ENCODE results near the gene PGAM5. TPM values are rescaled to one million over a fixed set of nuclear protein-coding genes. Genes with fewer than 3 reads are reported as not detected.
"Not testable (repeated sequence)": the region's sequence is repeated elsewhere in the genome, so short reads cannot be mapped to it uniquely, and the experiment has no call there.

The PGAM5 gene
- total RNA-seq, 1 experiment from 2014 or later: 161 TPM

GRCh38 chr12:132674561-132674960 lies 36.1 kb upstream of the PGAM5 start:
- no peak for DNase-seq
- Histone ChIP-seq H3K4me3 (ENCODE audit: insufficient read depth, low read depth, low read length) (no peak overlapping the region), H3K36me3 (replicated peaks; ENCODE audit: control insufficient read depth, insufficient read depth, low read length) (peaks cover 57% of the 10 kb centered on the region), H3K27me3 (ENCODE audit: control insufficient read depth, insufficient read depth, low read length) (no peaks in the 10 kb centered on the region)

- H3K36me3 ChIP-seq (replicated peaks; ENCODE audit: control insufficient read depth, insufficient read depth, low read length): peaks cover 56% of the 10 kb centered on the region
- no peaks in the 10 kb centered on the region for H3K27me3 ChIP-seq (ENCODE audit: control insufficient read depth, insufficient read depth, low read length)
- DNase-seq: no peak
- no peak overlapping the region for H3K4me3 ChIP-seq (ENCODE audit: insufficient read depth, low read depth, low read length)
These were observed 34.7 kb upstream of the PGAM5 start for GRCh38 chr12:132675757-132676432.

GRCh38 chr12:132677492-132677891 lies 33.1 kb upstream of the PGAM5 start:
- Histone ChIP-seq H3K27me3 (ENCODE audit: control insufficient read depth, insufficient read depth, low read length) (no peaks in the 10 kb centered on the region), H3K36me3 (replicated peaks; ENCODE audit: control insufficient read depth, insufficient read depth, low read length) (peaks cover 50% of the 10 kb centered on the region), H3K4me3 (ENCODE audit: insufficient read depth, low read depth, low read length) (no peak overlapping the region)
- no peak for DNase-seq

- peaks cover 1% of the 10 kb centered on the region for H3K36me3 ChIP-seq (replicated peaks; ENCODE audit: control insufficient read depth, insufficient read depth, low read length)
- peaks cover 6% of the 10 kb centered on the region for H3K27me3 ChIP-seq (ENCODE audit: control insufficient read depth, insufficient read depth, low read length)
- H3K4me3 ChIP-seq (ENCODE audit: insufficient read depth, low read depth, low read length): no peak overlapping the region
- no peak for DNase-seq
These were observed 25.2 kb upstream of the PGAM5 start for GRCh38 chr12:132685400-132685799.

- peaks cover 6% of the 10 kb centered on the region for H3K27me3 ChIP-seq (ENCODE audit: control insufficient read depth, insufficient read depth, low read length)
- DNase-seq: no peak
- H3K4me3 ChIP-seq (ENCODE audit: insufficient read depth, low read depth, low read length): peak overlapping the region; percentile 66
- peaks cover 3% of the 10 kb centered on the region for H3K36me3 ChIP-seq (replicated peaks; ENCODE audit: control insufficient read depth, insufficient read depth, low read length)
These were observed 23.8 kb upstream of the PGAM5 start for GRCh38 chr12:132686825-132687210.

- H3K27me3 ChIP-seq (ENCODE audit: control insufficient read depth, insufficient read depth, low read length): peaks cover 6% of the 10 kb centered on the region
- peak; percentile 100 for DNase-seq
- H3K36me3 ChIP-seq (replicated peaks; ENCODE audit: control insufficient read depth, insufficient read depth, low read length): peaks cover 3% of the 10 kb centered on the region
- peak within 1 kb of the TSS; percentile 66 for H3K4me3 ChIP-seq (ENCODE audit: insufficient read depth, low read depth, low read length)
These were observed 23.2 kb upstream of the PGAM5 start, which contains the start of the genes POLE and PXMP2 for GRCh38 chr12:132687211-132688164. Gene POLE (minus strand): TSS chr12:132687342. CDS start chr12:132687315, 27 bp downstream. Gene PXMP2 (plus strand): TSS chr12:132687587. CDS start chr12:132687671, 84 bp downstream.

GRCh38 chr12:132689227-132689626 lies 21.4 kb upstream of the PGAM5 start:
- Histone ChIP-seq H3K4me3 (ENCODE audit: insufficient read depth, low read depth, low read length) (peak overlapping the region; percentile 12), H3K27me3 (ENCODE audit: control insufficient read depth, insufficient read depth, low read length) (peaks cover 6% of the 10 kb centered on the region), H3K36me3 (replicated peaks; ENCODE audit: control insufficient read depth, insufficient read depth, low read length) (peaks cover 3% of the 10 kb centered on the region)
- no peak for DNase-seq

GRCh38 chr12:132690112-132690511 lies 20.5 kb upstream of the PGAM5 start:
- DNase-seq: no peak
- Histone ChIP-seq H3K27me3 (ENCODE audit: control insufficient read depth, insufficient read depth, low read length) (peaks cover 6% of the 10 kb centered on the region), H3K36me3 (replicated peaks; ENCODE audit: control insufficient read depth, insufficient read depth, low read length) (peaks cover 3% of the 10 kb centered on the region), H3K4me3 (ENCODE audit: insufficient read depth, low read depth, low read length) (no peak overlapping the region)

- not testable (repeated sequence) for H3K4me3 ChIP-seq (ENCODE audit: insufficient read depth, low read depth, low read length); H3K36me3 ChIP-seq (replicated peaks; ENCODE audit: control insufficient read depth, insufficient read depth, low read length); H3K27me3 ChIP-seq (ENCODE audit: control insufficient read depth, insufficient read depth, low read length); DNase-seq
These were observed 18.6 kb upstream of the PGAM5 start for GRCh38 chr12:132692030-132692429.

- not testable (repeated sequence) for H3K4me3 ChIP-seq (ENCODE audit: insufficient read depth, low read depth, low read length); H3K27me3 ChIP-seq (ENCODE audit: control insufficient read depth, insufficient read depth, low read length); H3K36me3 ChIP-seq (replicated peaks; ENCODE audit: control insufficient read depth, insufficient read depth, low read length); DNase-seq
These were observed 15.8 kb upstream of the PGAM5 start for GRCh38 chr12:132694888-132695287.

- peaks cover 2% of the 10 kb centered on the region; the same call in 1 of the 2 replicates for H3K36me3 ChIP-seq (replicated peaks; ENCODE audit: control insufficient read depth, insufficient read depth, low read length)
- no peak for DNase-seq
- H3K4me3 ChIP-seq (ENCODE audit: insufficient read depth, low read depth, low read length): no peak overlapping the region
- no peaks in the 10 kb centered on the region for H3K27me3 ChIP-seq (ENCODE audit: control insufficient read depth, insufficient read depth, low read length)
These were observed 15.2 kb upstream of the PGAM5 start for GRCh38 chr12:132695431-132695830.

GRCh38 chr12:132698341-132698740 lies 12.3 kb upstream of the PGAM5 start:
- Histone ChIP-seq H3K4me3 (ENCODE audit: insufficient read depth, low read depth, low read length) (no peak overlapping the region), H3K36me3 (replicated peaks; ENCODE audit: control insufficient read depth, insufficient read depth, low read length) (no peaks in the 10 kb centered on the region; the same call in 1 of the 2 replicates), H3K27me3 (ENCODE audit: control insufficient read depth, insufficient read depth, low read length) (no peaks in the 10 kb centered on the region)
- no peak for DNase-seq

GRCh38 chr12:132700212-132700822 lies 10.3 kb upstream of the PGAM5 start:
- Histone ChIP-seq H3K36me3 (replicated peaks; ENCODE audit: control insufficient read depth, insufficient read depth, low read length) (no peaks in the 10 kb centered on the region; the same call in 1 of the 2 replicates), H3K4me3 (ENCODE audit: insufficient read depth, low read depth, low read length) (no peak overlapping the region), H3K27me3 (ENCODE audit: control insufficient read depth, insufficient read depth, low read length) (no peaks in the 10 kb centered on the region)
- DNase-seq: no peak

- no peak overlapping the region for H3K4me3 ChIP-seq (ENCODE audit: insufficient read depth, low read depth, low read length)
- H3K36me3 ChIP-seq (replicated peaks; ENCODE audit: control insufficient read depth, insufficient read depth, low read length): no peaks in the 10 kb centered on the region; the same call in 1 of the 2 replicates
- DNase-seq: peak; percentile 72
- H3K27me3 ChIP-seq (ENCODE audit: control insufficient read depth, insufficient read depth, low read length): no peaks in the 10 kb centered on the region
These were observed 8.0 kb upstream of the PGAM5 start for GRCh38 chr12:132702640-132703039.

All from H7 (cell line).